ENCODE results near the gene MTHFD2.

Gene MTHFD2

GRCh38 chr2:74246496-74247195, 48.2 kb downstream of the MTHFD2 start:
- H3K4me1 ChIP-seq (ENCODE audit: control insufficient read depth, insufficient read depth, low read length): no peaks in the 10 kb centered on the region
- no peaks in the 10 kb centered on the region for H3K27me3 ChIP-seq (ENCODE audit: control insufficient read depth, insufficient read depth, low read length)
- H3K9me3 ChIP-seq (ENCODE audit: control insufficient read depth, insufficient read depth, low read length): no peaks in the 10 kb centered on the region
- no peaks in the 10 kb centered on the region for H3K36me3 ChIP-seq (ENCODE audit: control insufficient read depth, insufficient read depth, low read length)
- WGBS (ENCODE audit: insufficient coverage, insufficient read length): no CpG with 5 or more reads among the region's 14 CpGs
- no peak overlapping the region for H3K27ac ChIP-seq (ENCODE audit: low read length)
- no peak for DNase-seq (ENCODE audit: low read depth, low spot score)
- no peak overlapping the region for H3K4me3 ChIP-seq (ENCODE audit: low read length)

DNA sequence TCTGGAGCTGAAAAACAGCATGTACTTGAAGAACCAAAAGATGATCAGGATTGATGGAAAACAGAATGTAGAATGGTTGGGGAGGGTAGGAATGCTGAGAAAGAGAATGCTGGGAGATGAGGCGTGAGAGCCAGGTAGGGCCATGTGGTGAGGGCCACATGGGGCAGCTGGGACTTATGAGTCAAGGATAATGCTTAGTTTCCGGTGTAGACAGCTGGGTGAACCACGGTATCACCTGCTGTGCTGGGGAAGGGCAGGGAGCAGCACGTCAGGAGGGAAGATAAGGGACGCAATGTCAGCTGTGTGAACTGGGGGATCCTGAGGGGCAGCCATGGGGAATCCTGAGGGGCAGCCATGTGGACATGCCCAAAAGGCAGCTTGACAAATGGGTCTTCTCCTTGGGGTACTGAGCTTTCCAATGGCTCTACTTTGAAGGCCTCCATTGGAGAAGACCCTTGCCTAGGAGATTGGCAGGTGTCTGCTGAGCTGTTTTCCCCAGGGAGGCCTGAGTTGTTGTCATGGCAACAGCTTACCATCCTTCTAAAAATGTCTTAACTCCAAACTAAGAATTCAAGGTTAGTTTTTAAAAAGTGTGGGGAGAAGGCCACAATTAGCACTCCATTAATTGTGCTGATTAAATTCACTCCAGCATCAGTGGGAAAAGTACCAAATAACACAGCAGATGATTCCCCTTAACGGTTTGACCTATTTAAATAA, 51.1 kb downstream of the MTHFD2 start:
- Histone ChIP-seq H3K36me3 (ENCODE audit: control insufficient read depth, insufficient read depth, low read length) (no peaks in the 10 kb centered on the region), H3K27ac (ENCODE audit: low read length) (no peak overlapping the region), H3K4me3 (ENCODE audit: low read length) (no peak overlapping the region), H3K4me1 (ENCODE audit: control insufficient read depth, insufficient read depth, low read length) (no peaks in the 10 kb centered on the region), H3K27me3 (ENCODE audit: control insufficient read depth, insufficient read depth, low read length) (no peaks in the 10 kb centered on the region), H3K9me3 (ENCODE audit: control insufficient read depth, insufficient read depth, low read length) (no peaks in the 10 kb centered on the region)
- DNase-seq (ENCODE audit: low read depth, low spot score): no peak
- no CpG with 5 or more reads among the region's 6 CpGs for WGBS (ENCODE audit: insufficient coverage, insufficient read length)

DNA sequence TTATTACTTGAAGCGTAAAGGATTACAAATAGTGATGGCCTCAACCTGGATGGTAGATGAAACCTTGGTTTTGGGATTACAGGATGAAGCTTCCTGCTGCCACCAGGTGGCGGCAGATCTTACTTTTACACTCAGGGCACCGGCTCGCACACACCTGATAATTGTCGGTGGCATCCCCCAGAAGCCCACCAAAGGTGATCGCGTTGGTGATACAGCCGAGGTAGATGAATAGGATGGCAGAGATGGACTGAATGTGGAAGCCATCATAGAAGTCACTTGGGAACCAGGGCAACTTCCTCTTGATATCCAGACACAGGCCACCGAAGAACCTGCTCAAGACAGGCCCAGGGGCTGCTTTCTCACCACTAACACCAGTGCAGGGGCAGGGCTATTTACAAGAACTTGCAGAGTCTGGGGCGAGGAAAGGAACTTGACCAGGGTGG, 51.8 kb downstream of the MTHFD2 start:
- DNase-seq (ENCODE audit: low read depth, low spot score): no peak
- no CpG with 5 or more reads among the region's 10 CpGs for WGBS (ENCODE audit: insufficient coverage, insufficient read length)
- Histone ChIP-seq H3K27me3 (ENCODE audit: control insufficient read depth, insufficient read depth, low read length) (no peaks in the 10 kb centered on the region), H3K36me3 (ENCODE audit: control insufficient read depth, insufficient read depth, low read length) (no peaks in the 10 kb centered on the region), H3K9me3 (ENCODE audit: control insufficient read depth, insufficient read depth, low read length) (no peaks in the 10 kb centered on the region), H3K4me3 (ENCODE audit: low read length) (no peak overlapping the region), H3K27ac (ENCODE audit: low read length) (no peak overlapping the region), H3K4me1 (ENCODE audit: control insufficient read depth, insufficient read depth, low read length) (no peaks in the 10 kb centered on the region)

DNA sequence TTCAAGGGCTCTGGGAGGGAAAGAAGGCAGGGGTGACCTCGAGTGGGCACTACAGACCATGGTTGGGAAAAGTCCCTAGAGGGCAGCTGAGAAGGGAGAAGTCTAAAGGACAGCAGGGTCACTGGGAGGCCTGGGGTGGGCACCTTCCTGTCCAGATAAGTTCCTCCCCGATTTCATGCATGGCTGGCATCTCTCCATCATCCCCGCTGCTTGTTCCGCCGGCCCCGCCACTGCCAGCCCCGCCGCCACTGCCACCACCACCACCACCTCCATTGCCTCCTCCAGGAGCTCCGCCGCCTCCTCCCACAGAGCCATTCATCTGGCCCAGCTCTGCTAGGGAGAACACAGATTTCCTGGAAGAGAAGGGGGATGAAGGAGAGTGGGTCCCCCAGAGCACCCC, 53.6 kb downstream of the MTHFD2 start:
- H3K9me3 ChIP-seq (ENCODE audit: control insufficient read depth, insufficient read depth, low read length): no peaks in the 10 kb centered on the region
- no peak overlapping the region for H3K4me3 ChIP-seq (ENCODE audit: low read length)
- no peaks in the 10 kb centered on the region for H3K4me1 ChIP-seq (ENCODE audit: control insufficient read depth, insufficient read depth, low read length)
- no CpG with 5 or more reads among the region's 10 CpGs for WGBS (ENCODE audit: insufficient coverage, insufficient read length)
- H3K27me3 ChIP-seq (ENCODE audit: control insufficient read depth, insufficient read depth, low read length): no peaks in the 10 kb centered on the region
- no peak overlapping the region for H3K27ac ChIP-seq (ENCODE audit: low read length)
- DNase-seq (ENCODE audit: low read depth, low spot score): no peak
- no peaks in the 10 kb centered on the region for H3K36me3 ChIP-seq (ENCODE audit: control insufficient read depth, insufficient read depth, low read length)

GRCh38 chr2:74252862-74253261, 54.4 kb downstream of the MTHFD2 start:
- H3K4me3 ChIP-seq (ENCODE audit: low read length): no peak overlapping the region
- no peaks in the 10 kb centered on the region for H3K36me3 ChIP-seq (ENCODE audit: control insufficient read depth, insufficient read depth, low read length)
- no peak for DNase-seq (ENCODE audit: low read depth, low spot score)
- H3K9me3 ChIP-seq (ENCODE audit: control insufficient read depth, insufficient read depth, low read length): no peaks in the 10 kb centered on the region
- no peaks in the 10 kb centered on the region for H3K4me1 ChIP-seq (ENCODE audit: control insufficient read depth, insufficient read depth, low read length)
- no CpG with 5 or more reads among the region's 9 CpGs for WGBS (ENCODE audit: insufficient coverage, insufficient read length)
- no peak overlapping the region for H3K27ac ChIP-seq (ENCODE audit: low read length)
- H3K27me3 ChIP-seq (ENCODE audit: control insufficient read depth, insufficient read depth, low read length): no peaks in the 10 kb centered on the region

GRCh38 chr2:74253306-74253970, 55.0 kb downstream of the MTHFD2 start:
- Histone ChIP-seq H3K27me3 (ENCODE audit: control insufficient read depth, insufficient read depth, low read length) (no peaks in the 10 kb centered on the region), H3K27ac (ENCODE audit: low read length) (no peak overlapping the region), H3K4me1 (ENCODE audit: control insufficient read depth, insufficient read depth, low read length) (no peaks in the 10 kb centered on the region), H3K36me3 (ENCODE audit: control insufficient read depth, insufficient read depth, low read length) (no peaks in the 10 kb centered on the region), H3K9me3 (ENCODE audit: control insufficient read depth, insufficient read depth, low read length) (no peaks in the 10 kb centered on the region), H3K4me3 (ENCODE audit: low read length) (no peak overlapping the region)
- DNase-seq (ENCODE audit: low read depth, low spot score): no peak
- no CpG with 5 or more reads among the region's 7 CpGs for WGBS (ENCODE audit: insufficient coverage, insufficient read length)

DNA sequence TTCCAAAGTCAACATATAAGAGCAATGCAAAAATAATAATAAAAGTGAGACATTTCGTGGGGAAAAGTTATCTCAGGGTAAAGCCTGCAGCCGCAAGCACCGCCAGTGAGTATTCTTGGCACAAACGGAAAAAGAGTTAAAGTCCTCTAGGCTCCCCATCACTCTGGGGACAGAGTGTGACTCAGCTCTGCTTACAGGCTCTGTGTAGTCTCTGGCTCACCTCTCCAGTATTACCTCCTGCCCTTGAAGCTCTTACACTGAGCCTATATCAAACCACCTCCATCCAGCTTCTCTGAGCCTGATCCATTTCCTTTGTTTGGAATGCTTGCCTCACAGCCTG, 55.5 kb downstream of the MTHFD2 start:
- Histone ChIP-seq H3K9me3 (ENCODE audit: control insufficient read depth, insufficient read depth, low read length) (no peaks in the 10 kb centered on the region), H3K4me3 (ENCODE audit: low read length) (no peak overlapping the region), H3K27me3 (ENCODE audit: control insufficient read depth, insufficient read depth, low read length) (no peaks in the 10 kb centered on the region), H3K27ac (ENCODE audit: low read length) (no peak overlapping the region), H3K4me1 (ENCODE audit: control insufficient read depth, insufficient read depth, low read length) (no peaks in the 10 kb centered on the region), H3K36me3 (ENCODE audit: control insufficient read depth, insufficient read depth, low read length) (no peaks in the 10 kb centered on the region)
- no peak for DNase-seq (ENCODE audit: low read depth, low spot score)
- no CpG with 5 or more reads among the region's 4 CpGs for WGBS (ENCODE audit: insufficient coverage, insufficient read length)

- Histone ChIP-seq H3K27ac (ENCODE audit: low read length) (no peak overlapping the region), H3K27me3 (ENCODE audit: control insufficient read depth, insufficient read depth, low read length) (no peaks in the 10 kb centered on the region), H3K36me3 (ENCODE audit: control insufficient read depth, insufficient read depth, low read length) (no peaks in the 10 kb centered on the region), H3K4me3 (ENCODE audit: low read length) (no peak overlapping the region), H3K4me1 (ENCODE audit: control insufficient read depth, insufficient read depth, low read length) (no peaks in the 10 kb centered on the region), H3K9me3 (ENCODE audit: control insufficient read depth, insufficient read depth, low read length) (no peaks in the 10 kb centered on the region)
- no peak for DNase-seq (ENCODE audit: low read depth, low spot score)
- WGBS (ENCODE audit: insufficient coverage, insufficient read length): no CpG with 5 or more reads among the region's 18 CpGs
Measured at GRCh38 chr2:74255660-74256213, 57.3 kb downstream of the MTHFD2 start.

GRCh38 chr2:74259191-74259590, 60.8 kb downstream of the MTHFD2 start:
- Histone ChIP-seq H3K36me3 (ENCODE audit: control insufficient read depth, insufficient read depth, low read length) (no peaks in the 10 kb centered on the region), H3K9me3 (ENCODE audit: control insufficient read depth, insufficient read depth, low read length) (no peaks in the 10 kb centered on the region), H3K4me3 (ENCODE audit: low read length) (no peak overlapping the region), H3K27me3 (ENCODE audit: control insufficient read depth, insufficient read depth, low read length) (no peaks in the 10 kb centered on the region), H3K4me1 (ENCODE audit: control insufficient read depth, insufficient read depth, low read length) (no peaks in the 10 kb centered on the region), H3K27ac (ENCODE audit: low read length) (no peak overlapping the region)
- WGBS (ENCODE audit: insufficient coverage, insufficient read length): no CpG with 5 or more reads among the region's 3 CpGs
- no peak for DNase-seq (ENCODE audit: low read depth, low spot score)

GRCh38 chr2:74259733-74260132, 61.3 kb downstream of the MTHFD2 start:
- H3K27me3 ChIP-seq (ENCODE audit: control insufficient read depth, insufficient read depth, low read length): no peaks in the 10 kb centered on the region
- WGBS (ENCODE audit: insufficient coverage, insufficient read length): no CpG with 5 or more reads among the region's 4 CpGs
- no peak overlapping the region for H3K4me3 ChIP-seq (ENCODE audit: low read length)
- H3K27ac ChIP-seq (ENCODE audit: low read length): no peak overlapping the region
- DNase-seq (ENCODE audit: low read depth, low spot score): no peak
- no peaks in the 10 kb centered on the region for H3K36me3 ChIP-seq (ENCODE audit: control insufficient read depth, insufficient read depth, low read length)
- no peaks in the 10 kb centered on the region for H3K4me1 ChIP-seq (ENCODE audit: control insufficient read depth, insufficient read depth, low read length)
- no peaks in the 10 kb centered on the region for H3K9me3 ChIP-seq (ENCODE audit: control insufficient read depth, insufficient read depth, low read length)
